Neural progenitor cell (in vitro differentiated cells): ENCODE measurements around the gene MAMDC4. TPM values are rescaled to one million over a fixed set of nuclear protein-coding genes. Genes with fewer than 3 reads are reported as not detected.

Experiments
- DNase-seq: peaks from one replicate; pipeline ENCODE4 v3.0.0-alpha.2; 2016; ENCODE audit warnings: low spot score
- H2AFZ ChIP-seq: fragments of 200-600 bp; sonication (generic); replicated peaks from 2 replicates; pipeline ENCODE4 v1.6.1; 2016; ENCODE audit warnings: antibody characterized with exemption
- H3F3A ChIP-seq: fragments of 200-600 bp; sonication (generic); 2 replicates; pipeline ENCODE4 v1.6.1; 2016; ENCODE audit warnings: antibody characterized with exemption, low read depth
- H3K27ac ChIP-seq: fragments of 200-600 bp; sonication (generic); 2 replicates; pipeline ENCODE4 v1.5.1; 2016; ENCODE audit warnings: mild to moderate bottlenecking
- H3K27me3 ChIP-seq: fragments of 200-600 bp; sonication (generic); 2 replicates; pipeline ENCODE4 v1.6.1; 2016; ENCODE audit warnings: mild to moderate bottlenecking, moderate library complexity
- H3K36me3 ChIP-seq: fragments of 200-600 bp; sonication (generic); 2 replicates; pipeline ENCODE4 v1.5.1; 2016
- H3K4me1 ChIP-seq: fragments of 200-600 bp; sonication (generic); 2 replicates; pipeline ENCODE4 v1.6.1; 2016; ENCODE audit warnings: mixed run types
- H3K4me2 ChIP-seq: fragments of 200-600 bp; sonication (generic); 2 replicates; pipeline ENCODE4 v1.6.1; 2016
- H3K4me3 ChIP-seq: fragments of 200-600 bp; sonication (generic); 2 replicates; pipeline ENCODE4 v1.5.1; 2016
- H3K79me2 ChIP-seq: fragments of 200-600 bp; sonication (generic); 2 replicates; pipeline ENCODE4 v1.6.1; 2016; ENCODE audit warnings: low read depth
- H3K9ac ChIP-seq: fragments of 200-600 bp; sonication (generic); 2 replicates; pipeline ENCODE4 v1.6.1; 2016
- H3K9me3 ChIP-seq: fragments of 200-600 bp; sonication (generic); 2 replicates; pipeline ENCODE4 v1.5.1; 2016; ENCODE audit warnings: low read depth
- H4K20me1 ChIP-seq: fragments of 200-600 bp; sonication (generic); 2 replicates; pipeline ENCODE4 v1.6.1; 2016; ENCODE audit warnings: low read depth
- H3K27ac Mint-ChIP-seq: 3 replicates; pipeline ENCODE4 v1.8.0; 2021; ENCODE audit warnings: mixed read lengths
- H3K27me3 Mint-ChIP-seq: 2 replicates; pipeline ENCODE4 v1.8.0; 2022; ENCODE audit warnings: low read depth, mild to moderate bottlenecking, inconsistent platforms, moderate library complexity, mixed read lengths; ENCODE audit not compliant: insufficient read depth
- H3K36me3 Mint-ChIP-seq: 3 replicates; pipeline ENCODE4 v1.8.0; 2021; ENCODE audit warnings: mixed read lengths
- H3K4me1 Mint-ChIP-seq: 3 replicates; pipeline ENCODE4 v1.8.0; 2021; ENCODE audit warnings: mixed read lengths
- H3K4me3 Mint-ChIP-seq: 3 replicates; pipeline ENCODE4 v1.8.0; 2021; ENCODE audit warnings: mild to moderate bottlenecking, moderate library complexity, mixed read lengths
- H3K9me3 Mint-ChIP-seq: 3 replicates; pipeline ENCODE4 v1.8.0; 2020; ENCODE audit warnings: mixed read lengths
- CTCF ChIP-seq: fragments of 200-600 bp; sonication (generic); IDR thresholded peaks from 2 replicates; pipeline ENCODE4 v1.5.1; 2017; ENCODE audit warnings: antibody characterized with exemption, mild to moderate bottlenecking
- EZH2 ChIP-seq: fragments of 200-600 bp; sonication (generic); IDR thresholded peaks from 2 replicates; pipeline ENCODE4 v1.6.1; 2017; ENCODE audit warnings: antibody characterized with exemption, mild to moderate bottlenecking, moderate library complexity
- EZH2phosphoT487 ChIP-seq: fragments of 200-600 bp; sonication (generic); IDR thresholded peaks from 2 replicates; pipeline ENCODE4 v1.6.1; 2017; ENCODE audit warnings: antibody characterized with exemption
- total RNA-seq: library from RNA; depleted of rRNA; stranded (reverse); fragments of >200 nt; gene quantifications from 2 replicates; pipeline ENCODE4 v1.2.3, GENCODE V29; 2015; ENCODE audit warnings: low replicate concordance

The MAMDC4 gene
- total RNA-seq, 1 donor from 2014 or later: 2.6 TPM

GRCh38 chr9:136838314-136839228, 13.6 kb upstream of the MAMDC4 start:
- Histone ChIP-seq H2AFZ (no peak overlapping the region), H3K9me3 (no peaks in the 10 kb centered on the region), H3F3A (peaks cover 29% of the 10 kb centered on the region), H3K4me1 (peaks cover 23% of the 10 kb centered on the region), H4K20me1 (peaks cover 40% of the 10 kb centered on the region), H3K27ac (no peak overlapping the region), H3K79me2 (no peaks in the 10 kb centered on the region), H3K36me3 (no peaks in the 10 kb centered on the region), H3K4me3 (no peak overlapping the region), H3K27me3 (no peaks in the 10 kb centered on the region), H3K9ac (no peak overlapping the region), H3K4me2 (no peak overlapping the region)
- peaks cover 23% of the 10 kb centered on the region for H3K4me1 Mint-ChIP-seq
- H3K27me3 Mint-ChIP-seq: peaks cover 14% of the 10 kb centered on the region
- H3K27ac Mint-ChIP-seq: no peak overlapping the region
- H3K4me3 Mint-ChIP-seq: no peak overlapping the region
- H3K36me3 Mint-ChIP-seq: peaks cover 3% of the 10 kb centered on the region
- no peak for DNase-seq
- no peaks in the 10 kb centered on the region for H3K9me3 Mint-ChIP-seq
- TF ChIP-seq EZH2 (no peak), CTCF (no peak), EZH2phosphoT487 (no peak)

GRCh38 chr9:136839229-136840139, 12.7 kb upstream of the MAMDC4 start:
- H3K4me1 Mint-ChIP-seq: peaks cover 23% of the 10 kb centered on the region
- H3K9ac ChIP-seq: no peak overlapping the region
- no peaks in the 10 kb centered on the region for H3K9me3 Mint-ChIP-seq
- H3K79me2 ChIP-seq: no peaks in the 10 kb centered on the region
- H3K27ac ChIP-seq: peak overlapping the region; percentile 74
- no peaks in the 10 kb centered on the region for H3K36me3 Mint-ChIP-seq
- peak overlapping the region; percentile 70 for H3K4me3 Mint-ChIP-seq
- H3K27me3 Mint-ChIP-seq: peaks cover 14% of the 10 kb centered on the region
- peaks cover 40% of the 10 kb centered on the region for H4K20me1 ChIP-seq
- H3K4me2 ChIP-seq: no peak overlapping the region
- no peaks in the 10 kb centered on the region for H3K9me3 ChIP-seq
- TF ChIP-seq CTCF (no peak), EZH2phosphoT487 (no peak), EZH2 (no peak)
- peaks cover 23% of the 10 kb centered on the region for H3K4me1 ChIP-seq
- H3K27me3 ChIP-seq: no peaks in the 10 kb centered on the region
- DNase-seq: no peak
- no peak overlapping the region for H2AFZ ChIP-seq
- H3K4me3 ChIP-seq: no peak overlapping the region
- peak overlapping the region; percentile 96 for H3K27ac Mint-ChIP-seq
- no peaks in the 10 kb centered on the region for H3K36me3 ChIP-seq
- peaks cover 29% of the 10 kb centered on the region for H3F3A ChIP-seq

GRCh38 chr9:136840140-136840876, 11.8 kb upstream of the MAMDC4 start:
- H3K27ac ChIP-seq: peak overlapping the region; percentile 74

More at GRCh38 chr9:136840140-136840876, 11.8 kb upstream of the MAMDC4 start:
- Histone ChIP-seq H4K20me1 (peaks cover 40% of the 10 kb centered on the region), H3K4me3 (no peak overlapping the region), H3K36me3 (no peaks in the 10 kb centered on the region), H3K79me2 (no peaks in the 10 kb centered on the region), H3K9me3 (no peaks in the 10 kb centered on the region), H3K4me1 (peaks cover 23% of the 10 kb centered on the region), H3F3A (peaks cover 29% of the 10 kb centered on the region), H2AFZ (no peak overlapping the region), H3K27me3 (peaks cover 1% of the 10 kb centered on the region), H3K4me2 (peak overlapping the region; percentile 14), H3K9ac (no peak overlapping the region)
- peak overlapping the region; percentile 96 for H3K27ac Mint-ChIP-seq
- H3K36me3 Mint-ChIP-seq: no peaks in the 10 kb centered on the region
- no peak for TF ChIP-seq EZH2phosphoT487
- no peak for TF ChIP-seq CTCF
- no peak for TF ChIP-seq EZH2
- peak overlapping the region; percentile 70 for H3K4me3 Mint-ChIP-seq
- peak; percentile 51 for DNase-seq
- H3K27me3 Mint-ChIP-seq: peaks cover 14% of the 10 kb centered on the region
- H3K9me3 Mint-ChIP-seq: no peaks in the 10 kb centered on the region
- peaks cover 23% of the 10 kb centered on the region for H3K4me1 Mint-ChIP-seq
